GM18870 (cell line): ENCODE results near the gene UQCRC1.

Experiments
- ATAC-seq: cut with Tn5 transposase; IDR thresholded peaks from one replicate; pipeline ENCODE4 v1.9.1; 2021; ENCODE audit warnings: moderate library complexity; ENCODE audit not compliant: unreplicated experiment

Gene UQCRC1

DNA sequence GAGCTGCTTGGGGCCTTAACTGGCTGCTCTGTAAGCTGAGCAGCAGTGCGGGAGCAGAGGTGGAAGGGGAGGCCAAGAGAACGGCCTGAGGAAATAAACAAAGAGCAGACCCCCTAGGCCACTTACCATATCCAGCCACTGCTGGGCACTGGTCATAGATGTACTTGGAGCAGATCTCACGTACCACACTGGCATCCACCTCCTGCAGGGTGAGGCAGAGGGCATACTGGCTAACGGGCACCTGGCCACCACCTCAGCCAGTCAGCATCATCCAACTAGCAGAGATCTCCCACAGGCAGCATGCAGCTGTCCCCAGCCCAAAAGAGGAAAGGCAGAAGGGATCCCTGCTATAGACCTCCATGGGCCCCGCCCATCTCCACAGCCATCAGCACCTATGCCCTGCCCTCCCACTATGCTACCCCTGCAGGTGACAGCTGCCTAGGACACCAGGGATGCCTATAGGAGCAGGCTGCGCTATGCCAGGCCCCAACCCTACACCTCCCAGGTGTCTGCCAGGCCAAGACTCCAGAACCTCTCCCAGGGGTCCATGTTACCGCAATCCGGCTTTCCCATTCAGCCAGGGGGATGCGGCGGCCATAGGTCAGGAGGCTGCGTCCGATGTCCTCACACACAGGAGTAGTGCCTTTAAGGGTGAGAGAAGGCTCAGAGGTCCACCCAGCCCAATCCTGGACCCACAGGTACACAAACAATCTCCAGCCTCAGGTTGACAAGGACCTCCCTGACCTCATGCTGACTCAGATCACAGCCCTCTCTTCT, 9.7 kb downstream of the UQCRC1 start:
- no peak for ATAC-seq

- ATAC-seq: no peak
Observed at GRCh38 chr3:48599077-48599501, 10.4 kb downstream of the UQCRC1 start.

- no peak for ATAC-seq
Observed at GRCh38 chr3:48598323-48599076, 10.9 kb downstream of the UQCRC1 start.

GRCh38 chr3:48597408-48597800, 12.0 kb downstream of the UQCRC1 start:
- no peak for ATAC-seq

GRCh38 chr3:48596676-48597407, 12.6 kb downstream of the UQCRC1 start:
- no peak for ATAC-seq

DNA sequence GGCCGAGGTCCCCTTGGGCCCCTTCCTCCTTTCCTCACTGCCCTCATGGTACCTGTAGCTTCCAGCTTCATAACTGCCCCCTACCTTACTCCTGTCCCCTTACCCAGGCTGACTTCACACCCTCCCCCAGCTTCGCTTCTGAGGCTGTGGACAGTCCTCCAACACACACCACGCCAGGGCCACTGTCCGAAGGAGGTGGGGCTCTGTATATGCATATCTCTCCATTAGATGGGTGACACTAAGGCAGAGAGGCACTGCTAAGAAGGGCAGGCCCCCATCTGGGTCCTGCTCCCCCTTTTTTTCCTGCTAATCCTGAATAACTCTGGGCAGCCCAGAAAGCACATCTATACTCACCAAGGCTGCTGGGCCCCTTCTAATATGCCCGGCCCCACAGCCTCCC, 13.3 kb downstream of the UQCRC1 start:
- ATAC-seq: no peak

- no peak for ATAC-seq
Observed at GRCh38 chr3:48595526-48596121, 13.8 kb downstream of the UQCRC1 start.

- no peak for ATAC-seq
Observed at GRCh38 chr3:48595075-48595525, 14.3 kb downstream of the UQCRC1 start, which contains the start of gene COL7A1. COL7A1 (minus strand) TSS chr3:48595329; CDS start chr3:48595159, 170 bp downstream.

DNA sequence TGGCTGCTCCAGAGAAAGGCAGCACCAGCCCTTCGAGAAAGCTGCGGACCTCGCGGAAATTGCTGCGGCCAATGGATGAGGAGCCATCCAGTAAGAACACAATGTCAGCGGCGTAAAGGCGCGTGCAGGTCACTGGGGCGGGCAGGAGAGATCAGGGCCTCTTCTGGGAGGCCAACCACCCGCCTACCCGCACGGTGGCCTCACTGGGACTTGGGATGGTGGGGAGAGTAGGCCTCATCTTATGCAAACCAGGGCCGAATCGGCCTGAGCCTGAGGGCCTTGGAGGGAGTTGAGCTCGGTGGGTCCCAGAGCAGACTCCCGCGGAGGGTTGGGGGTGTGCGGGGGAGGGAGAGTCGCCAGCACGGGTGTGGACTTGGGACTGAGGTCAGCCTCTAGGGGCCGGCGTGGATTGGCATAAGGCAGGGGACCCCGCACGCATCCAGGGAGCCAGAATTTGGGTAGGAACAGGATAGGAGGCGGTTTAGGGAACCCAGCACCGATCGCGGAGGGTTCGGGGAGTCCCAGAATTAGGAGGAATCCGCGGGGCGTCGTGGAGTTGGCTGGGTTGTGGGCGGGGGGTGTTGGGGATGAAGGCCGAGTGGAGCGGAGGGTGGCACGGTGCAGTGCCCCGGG, 14.9 kb downstream of the UQCRC1 start:
- ATAC-seq: no peak

GRCh38 chr3:48593337-48593736, 16.1 kb downstream of the UQCRC1 start:
- no peak for ATAC-seq

DNA sequence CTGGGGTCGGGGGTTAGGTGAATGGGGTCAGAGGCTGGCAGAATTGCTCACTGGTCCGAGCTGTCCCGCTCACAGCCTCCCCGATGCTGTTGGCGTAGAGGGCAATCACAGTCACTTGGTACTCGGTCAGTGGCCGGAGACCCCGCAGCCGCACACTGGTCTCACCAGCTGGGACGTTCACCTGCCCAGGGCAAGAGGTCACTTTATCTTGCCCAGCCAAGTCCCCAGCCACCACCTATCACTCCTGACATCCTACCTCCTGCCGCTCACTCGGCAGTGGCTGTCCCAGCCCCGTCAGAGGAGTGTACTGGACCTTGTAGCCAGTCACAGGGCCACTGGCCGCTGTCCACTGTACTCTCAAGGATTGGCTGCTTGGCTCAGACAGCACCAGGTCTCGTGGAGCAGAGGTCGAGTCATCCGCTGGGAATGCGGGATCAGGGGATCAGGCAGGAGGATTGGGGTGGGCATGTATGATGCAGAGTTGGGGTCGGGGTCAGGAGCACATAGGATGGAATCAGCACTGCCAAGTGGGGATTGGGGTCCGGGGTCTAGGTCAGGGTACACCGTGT, 16.8 kb downstream of the UQCRC1 start:
- no peak for ATAC-seq

GRCh38 chr3:48591886-48592518, 17.4 kb downstream of the UQCRC1 start:
- no peak for ATAC-seq

GRCh38 chr3:48591436-48591835, 18.0 kb downstream of the UQCRC1 start:
- no peak for ATAC-seq

- ATAC-seq: no peak
Observed at GRCh38 chr3:48588230-48588629, 21.2 kb downstream of the UQCRC1 start.

DNA sequence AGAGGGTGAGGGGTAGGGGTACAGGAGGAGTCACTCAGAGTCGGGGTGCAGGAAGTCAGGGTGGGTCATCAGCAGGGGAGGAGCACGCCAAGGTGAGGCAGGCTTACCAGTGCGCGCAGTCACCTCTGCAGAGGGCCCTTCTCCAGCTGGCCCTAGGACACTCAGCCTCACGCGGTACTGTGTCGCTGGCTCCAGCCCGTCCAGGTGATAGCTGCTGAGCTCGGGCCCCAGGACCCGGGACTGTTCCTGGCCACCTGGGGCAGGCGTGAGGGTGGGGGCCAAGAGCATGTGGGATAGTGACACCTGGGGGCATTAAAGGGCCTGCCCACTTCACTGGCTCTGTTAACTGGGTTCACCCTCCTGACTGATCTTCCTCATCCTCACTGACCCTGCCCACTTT, 21.8 kb downstream of the UQCRC1 start:
- no peak for ATAC-seq

GRCh38 chr3:48585411-48585810, 24.0 kb downstream of the UQCRC1 start:
- ATAC-seq: no peak

DNA sequence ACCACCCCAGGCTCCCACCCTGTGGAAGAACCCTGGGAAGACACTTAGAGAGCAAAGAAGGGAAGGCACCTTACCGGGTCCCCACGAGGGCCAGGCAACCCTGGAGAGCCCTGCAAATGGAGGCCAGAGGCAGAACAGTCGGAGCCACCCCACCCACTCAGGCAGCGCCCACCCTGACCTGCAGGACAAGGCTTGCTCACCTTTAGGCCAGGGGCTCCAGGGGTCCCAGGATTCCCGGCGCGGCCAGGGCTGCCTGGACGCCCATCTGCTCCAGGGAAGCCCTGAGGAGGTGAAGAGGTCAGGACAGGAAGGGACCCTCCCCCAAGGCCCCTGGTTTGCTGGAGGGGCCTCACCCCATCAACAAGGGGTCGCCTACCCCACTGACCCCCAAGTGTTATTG, 24.6 kb downstream of the UQCRC1 start:
- no peak for ATAC-seq

DNA sequence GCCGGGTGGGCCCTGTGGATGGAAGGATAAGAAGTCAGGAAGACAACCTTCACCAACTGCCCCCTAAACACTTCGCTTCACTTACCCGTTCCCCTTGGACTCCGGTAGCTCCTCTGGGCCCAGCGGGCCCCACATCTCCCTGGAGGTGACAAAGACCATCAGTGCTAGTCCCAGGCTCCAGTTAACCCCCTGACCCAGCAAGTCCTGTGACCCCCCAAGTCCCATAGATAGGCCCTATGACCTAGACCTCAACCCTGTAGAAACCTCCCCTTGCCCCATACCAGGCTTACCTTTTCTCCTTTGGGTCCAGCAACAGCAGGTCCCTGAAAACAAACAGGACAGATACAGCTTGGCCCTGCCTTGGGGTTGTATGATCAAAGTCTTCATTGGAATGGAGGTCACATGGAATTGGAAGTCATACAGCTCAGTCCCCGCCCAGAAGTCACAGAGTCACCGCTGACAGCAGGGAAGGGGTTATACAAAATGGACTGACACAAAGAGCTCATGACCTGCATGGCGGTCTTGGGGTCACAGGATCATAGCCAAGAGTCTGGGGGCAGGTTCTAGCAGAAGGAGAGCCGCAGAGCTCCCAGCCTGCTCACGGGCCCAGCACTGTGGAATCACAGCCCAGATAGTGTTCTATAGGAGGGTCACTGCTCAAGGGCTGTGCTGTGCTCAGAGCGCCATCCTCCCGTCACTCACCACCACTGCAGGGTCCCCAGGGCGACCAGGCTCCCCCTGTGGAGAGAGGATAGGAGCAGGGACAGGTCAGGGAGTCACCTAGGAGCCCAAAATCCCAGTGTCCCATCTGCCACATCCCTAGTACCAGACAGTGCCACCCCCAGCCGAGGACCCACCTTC, 27.6 kb downstream of the UQCRC1 start:
- ATAC-seq: no peak

DNA sequence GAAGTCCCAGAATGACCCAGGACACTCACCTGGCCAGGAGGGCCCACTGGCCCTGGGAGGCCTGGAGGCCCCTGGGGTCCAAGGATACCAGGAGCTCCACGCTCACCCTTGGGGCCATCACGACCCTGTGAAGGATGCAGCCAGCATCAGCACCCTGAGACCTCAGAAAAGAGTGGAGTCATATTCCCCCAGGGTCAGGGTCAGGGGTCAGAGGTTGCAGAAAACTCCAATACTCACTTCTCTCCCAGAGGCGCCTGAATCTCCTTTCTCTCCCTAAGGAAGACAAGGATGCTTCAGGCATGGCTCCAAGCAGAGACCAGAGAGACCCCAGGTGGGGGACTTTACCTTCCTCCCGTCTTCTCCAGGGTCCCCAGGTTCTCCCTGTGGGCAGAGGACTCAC, 32.8 kb downstream of the UQCRC1 start:
- ATAC-seq: no peak
